T-helper 2 cell treated with Interferon-gamma antibody and Interleukin-4, amounts not matched to agents 5 μg/mL and 100 μg/mL, for 36 hours (primary cell): ENCODE data around the gene STX3.

Source experiments
- DNase-seq: peaks from one replicate; pipeline ENCODE4 v3.0.0; 2021; ENCODE audit warnings: low spot score
- H3K27ac Mint-ChIP-seq: one replicate; pipeline ENCODE4 v1.8.0; 2021; ENCODE audit warnings: mild to moderate bottlenecking, mixed read lengths
- H3K27me3 Mint-ChIP-seq: one replicate; pipeline ENCODE4 v1.8.0; 2021; ENCODE audit warnings: low read depth, mixed read lengths
- H3K36me3 Mint-ChIP-seq: one replicate; pipeline ENCODE4 v1.8.0; 2021; ENCODE audit warnings: low read depth, mixed read lengths
- H3K4me1 Mint-ChIP-seq: one replicate; pipeline ENCODE4 v1.8.0; 2021; ENCODE audit warnings: low read depth, mixed read lengths
- H3K4me3 Mint-ChIP-seq: one replicate; pipeline ENCODE4 v1.8.0; 2022; ENCODE audit warnings: mild to moderate bottlenecking, moderate library complexity, mixed read lengths
- H3K9me3 Mint-ChIP-seq: one replicate; pipeline ENCODE4 v1.8.0; 2021; ENCODE audit warnings: mixed read lengths

Gene STX3

GRCh38 chr11:59730896-59731565, 24.1 kb upstream of the STX3 start:
- Mint-ChIP-seq H3K9me3 (no peaks in the 10 kb centered on the region), H3K4me1 (peaks cover 7% of the 10 kb centered on the region), H3K36me3 (no peaks in the 10 kb centered on the region), H3K27me3 (peaks cover 2% of the 10 kb centered on the region), H3K4me3 (no peak overlapping the region), H3K27ac (no peak overlapping the region)
- no peak for DNase-seq

GRCh38 chr11:59746111-59746510, 9.1 kb upstream of the STX3 start:
- DNase-seq, result no peak
- Mint-ChIP-seq H3K9me3 (no peaks in the 10 kb centered on the region), H3K4me1 (no peaks in the 10 kb centered on the region), H3K4me3 (no peak overlapping the region), H3K36me3 (no peaks in the 10 kb centered on the region), H3K27ac (no peak overlapping the region), H3K27me3 (peaks cover 22% of the 10 kb centered on the region)

- H3K36me3 Mint-ChIP-seq, result peaks cover 13% of the 10 kb centered on the region
- peak overlapping the region; percentile 70 for H3K27ac Mint-ChIP-seq
- H3K4me3 Mint-ChIP-seq, result peak overlapping the region; percentile 95
- peak; percentile 76 for DNase-seq
- H3K9me3 Mint-ChIP-seq, result no peaks in the 10 kb centered on the region
- H3K4me1 Mint-ChIP-seq, result peaks cover 21% of the 10 kb centered on the region
- H3K27me3 Mint-ChIP-seq, result peaks cover 26% of the 10 kb centered on the region
Measured at GRCh38 chr11:59753650-59754493, 1.3 kb upstream of the STX3 start.

GRCh38 chr11:59754494-59754858, 700 bp upstream of the STX3 start:
- Mint-ChIP-seq H3K36me3 (peaks cover 13% of the 10 kb centered on the region), H3K9me3 (no peaks in the 10 kb centered on the region), H3K27me3 (peaks cover 25% of the 10 kb centered on the region), H3K4me3 (peak overlapping the region; percentile 95), H3K4me1 (peaks cover 21% of the 10 kb centered on the region), H3K27ac (peak overlapping the region; percentile 72)
- DNase-seq, result peak; percentile 14

GRCh38 chr11:59755701-59756557, 753 bp downstream of the STX3 start:
- Mint-ChIP-seq H3K9me3 (no peaks in the 10 kb centered on the region), H3K27me3 (peaks cover 28% of the 10 kb centered on the region), H3K36me3 (peaks cover 15% of the 10 kb centered on the region)

GRCh38 chr11:59756558-59756840, 1.3 kb downstream of the STX3 start:
- Mint-ChIP-seq H3K9me3 (no peaks in the 10 kb centered on the region), H3K36me3 (peaks cover 15% of the 10 kb centered on the region), H3K4me1 (peaks cover 23% of the 10 kb centered on the region), H3K27me3 (peaks cover 28% of the 10 kb centered on the region), H3K27ac (no peak overlapping the region), H3K4me3 (peak overlapping the region; percentile 86)
- no peak for DNase-seq

More at GRCh38 chr11:59755701-59756557, 753 bp downstream of the STX3 start:
- H3K4me3 Mint-ChIP-seq, result peak overlapping the region; percentile 86
- DNase-seq, result peak; percentile 18
- H3K4me1 Mint-ChIP-seq, result peaks cover 23% of the 10 kb centered on the region
- H3K27ac Mint-ChIP-seq, result no peak overlapping the region

GRCh38 chr11:59756845-59757244, 1.7 kb downstream of the STX3 start:
- H3K4me1 Mint-ChIP-seq, result peaks cover 23% of the 10 kb centered on the region
- DNase-seq, result no peak
- no peak overlapping the region for H3K27ac Mint-ChIP-seq
- H3K4me3 Mint-ChIP-seq, result peak overlapping the region; percentile 86
- H3K27me3 Mint-ChIP-seq, result peaks cover 28% of the 10 kb centered on the region
- no peaks in the 10 kb centered on the region for H3K9me3 Mint-ChIP-seq
- peaks cover 15% of the 10 kb centered on the region for H3K36me3 Mint-ChIP-seq

- H3K4me1 Mint-ChIP-seq, result peaks cover 23% of the 10 kb centered on the region
- no peak for DNase-seq
- H3K27ac Mint-ChIP-seq, result no peak overlapping the region
- peak overlapping the region; percentile 19 for H3K4me3 Mint-ChIP-seq
- H3K27me3 Mint-ChIP-seq, result peaks cover 34% of the 10 kb centered on the region
- H3K9me3 Mint-ChIP-seq, result no peaks in the 10 kb centered on the region
- H3K36me3 Mint-ChIP-seq, result peaks cover 23% of the 10 kb centered on the region
Measured at GRCh38 chr11:59758401-59759037, 3.3 kb downstream of the STX3 start.

- Mint-ChIP-seq H3K27ac (no peak overlapping the region), H3K4me1 (peaks cover 15% of the 10 kb centered on the region), H3K27me3 (peaks cover 34% of the 10 kb centered on the region), H3K36me3 (peaks cover 23% of the 10 kb centered on the region), H3K4me3 (no peak overlapping the region), H3K9me3 (no peaks in the 10 kb centered on the region)
- DNase-seq, result no peak
Measured at GRCh38 chr11:59759900-59760299, 4.7 kb downstream of the STX3 start.

GRCh38 chr11:59760771-59761170, 5.6 kb downstream of the STX3 start:
- no peak overlapping the region for H3K27ac Mint-ChIP-seq
- no peaks in the 10 kb centered on the region for H3K9me3 Mint-ChIP-seq
- H3K27me3 Mint-ChIP-seq, result peaks cover 38% of the 10 kb centered on the region
- DNase-seq, result no peak
- no peak overlapping the region for H3K4me3 Mint-ChIP-seq
- H3K36me3 Mint-ChIP-seq, result peaks cover 24% of the 10 kb centered on the region
- H3K4me1 Mint-ChIP-seq, result peaks cover 21% of the 10 kb centered on the region

GRCh38 chr11:59761993-59762392, 6.8 kb downstream of the STX3 start:
- Mint-ChIP-seq H3K27ac (no peak overlapping the region), H3K27me3 (peaks cover 29% of the 10 kb centered on the region)

GRCh38 chr11:59765068-59765735, 10.0 kb downstream of the STX3 start:
- no peak for DNase-seq
- Mint-ChIP-seq H3K9me3 (no peaks in the 10 kb centered on the region), H3K4me1 (peaks cover 12% of the 10 kb centered on the region), H3K4me3 (peak overlapping the region; percentile 48), H3K27me3 (peaks cover 16% of the 10 kb centered on the region), H3K36me3 (peaks cover 11% of the 10 kb centered on the region), H3K27ac (no peak overlapping the region)

More at GRCh38 chr11:59761993-59762392, 6.8 kb downstream of the STX3 start:
- peaks cover 20% of the 10 kb centered on the region for H3K4me1 Mint-ChIP-seq
- H3K9me3 Mint-ChIP-seq, result no peaks in the 10 kb centered on the region
- DNase-seq, result no peak
- H3K36me3 Mint-ChIP-seq, result peaks cover 19% of the 10 kb centered on the region
- no peak overlapping the region for H3K4me3 Mint-ChIP-seq

- H3K27ac Mint-ChIP-seq, result peak overlapping the region; percentile 65
- peaks cover 23% of the 10 kb centered on the region for H3K4me1 Mint-ChIP-seq
- H3K4me3 Mint-ChIP-seq, result no peak overlapping the region
Measured at GRCh38 chr11:59766542-59767224, 11.5 kb downstream of the STX3 start.

More at GRCh38 chr11:59766542-59767224, 11.5 kb downstream of the STX3 start:
- no peak for DNase-seq
- Mint-ChIP-seq H3K27me3 (peaks cover 14% of the 10 kb centered on the region), H3K36me3 (peaks cover 13% of the 10 kb centered on the region), H3K9me3 (no peaks in the 10 kb centered on the region)
